ENCODE results near the gene TM4SF1. TPM values are rescaled to one million over a fixed set of nuclear protein-coding genes. Genes with fewer than 3 reads are reported as not detected.
A peak's percentile ranks its signal among the peaks of the same experiment; 100 is the strongest.

Gene TM4SF1
- total RNA-seq, 1 donor from 2014 or later: 1,820 TPM

GRCh38 chr3:149375501-149376196 is 1.8 kb downstream of the TM4SF1 start:
- DNase-seq (ENCODE audit: low read depth in 2 of 2): peak; percentile 64 to 78

GRCh38 chr3:149374793-149375500 is 2.5 kb downstream of the TM4SF1 start:
- no peak for DNase-seq (ENCODE audit: low read depth in 2 of 2)

- DNase-seq (ENCODE audit: low read depth in 2 of 2): peak in 1 of 2 donors; percentile 42
These were observed 3.1 kb downstream of the TM4SF1 start for GRCh38 chr3:149374391-149374790.

GRCh38 chr3:149373235-149374125 is 4.0 kb downstream of the TM4SF1 start:
- DNase-seq (ENCODE audit: low read depth in 2 of 2): peak in 1 of 2 donors; percentile 24

- no peak for DNase-seq (ENCODE audit: low read depth in 2 of 2)
These were observed 5.7 kb downstream of the TM4SF1 start for GRCh38 chr3:149371723-149372114.

- peak; percentile 81 to 93 for DNase-seq (ENCODE audit: low read depth in 2 of 2)
These were observed 6.3 kb downstream of the TM4SF1 start for GRCh38 chr3:149371001-149371722.

- peak; percentile 28 to 29 for DNase-seq (ENCODE audit: low read depth in 2 of 2)
These were observed 7.2 kb downstream of the TM4SF1 start for GRCh38 chr3:149369991-149370866.

- no peak for DNase-seq (ENCODE audit: low read depth in 2 of 2)
These were observed 8.6 kb downstream of the TM4SF1 start for GRCh38 chr3:149368674-149369497.

GRCh38 chr3:149368201-149368673 is 9.2 kb downstream of the TM4SF1 start:
- peak; percentile 63 to 70 for DNase-seq (ENCODE audit: low read depth in 2 of 2)

GRCh38 chr3:149366941-149367840 is 10.3 kb downstream of the TM4SF1 start:
- DNase-seq (ENCODE audit: low read depth in 2 of 2): peak; percentile 70 to 93

- DNase-seq (ENCODE audit: low read depth in 2 of 2): no peak
These were observed 11.4 kb downstream of the TM4SF1 start for GRCh38 chr3:149366031-149366430.

- no peak for DNase-seq (ENCODE audit: low read depth in 2 of 2)
These were observed 12.8 kb downstream of the TM4SF1 start for GRCh38 chr3:149364624-149365023.

- peak; percentile 49 to 63 for DNase-seq (ENCODE audit: low read depth in 2 of 2)
These were observed 14.4 kb downstream of the TM4SF1 start for GRCh38 chr3:149363053-149363452.

- no peak for DNase-seq (ENCODE audit: low read depth in 2 of 2)
These were observed 15.1 kb downstream of the TM4SF1 start for GRCh38 chr3:149362366-149362765.

- DNase-seq (ENCODE audit: low read depth in 2 of 2): no peak
These were observed 20.8 kb downstream of the TM4SF1 start for GRCh38 chr3:149356630-149357029.

- DNase-seq (ENCODE audit: low read depth in 2 of 2): no peak
These were observed 21.3 kb downstream of the TM4SF1 start for GRCh38 chr3:149356044-149356592.

- peak; percentile 57 to 94 for DNase-seq (ENCODE audit: low read depth in 2 of 2)
These were observed 23.8 kb downstream of the TM4SF1 start for GRCh38 chr3:149353581-149354184.

Data from lung microvascular endothelial cell (primary cell).